IMR-90 (cell line): ENCODE results near the gene SEPTIN2.

Experiments
- BHLHE40 ChIP-seq: fragments of 150-350 bp; IDR thresholded peaks from 2 replicates; pipeline ENCODE4 v1.6.1; 2016; ENCODE audit warnings: mild to moderate bottlenecking, low read depth, low read length
- CEBPB ChIP-seq: IDR thresholded peaks from 2 replicates; pipeline ENCODE4 v1.6.1; 2012; ENCODE audit warnings: low read depth, low read length, improper control_type of control experiment
- CHD1 ChIP-seq: IDR thresholded peaks from 2 replicates; pipeline ENCODE4 v1.6.1; 2012; ENCODE audit warnings: low read depth, low read length, improper control_type of control experiment
- CTCF ChIP-seq: conservative IDR thresholded peaks from 2 replicates; pipeline ENCODE4 v1.5.1; 2012; ENCODE audit warnings: mild to moderate bottlenecking, low read depth, low read length, improper control_type of control experiment
- ELK1 ChIP-seq: fragments of 150-350 bp; IDR thresholded peaks from 2 replicates; pipeline ENCODE4 v1.6.1; 2016; ENCODE audit warnings: low read depth, mild to moderate bottlenecking, low read length, moderate library complexity, borderline replicate concordance
- FOS ChIP-seq: fragments of 150-350 bp; IDR thresholded peaks from 2 replicates; pipeline ENCODE4 v1.6.1; 2016; ENCODE audit warnings: low read depth, low read length
- MAFK ChIP-seq: IDR thresholded peaks from 2 replicates; pipeline ENCODE4 v1.6.1; 2012; ENCODE audit warnings: low read depth, low read length, improper control_type of control experiment
- NFE2L2 ChIP-seq: fragments of 150-350 bp; IDR thresholded peaks from 2 replicates; pipeline ENCODE4 v1.6.1; 2016; ENCODE audit warnings: low read depth, mild to moderate bottlenecking, low read length
- POLR2A ChIP-seq: IDR thresholded peaks from 2 replicates; pipeline ENCODE4 v1.6.1; 2012; ENCODE audit warnings: mild to moderate bottlenecking, low read depth, low read length
- RAD21 ChIP-seq: IDR thresholded peaks from 2 replicates; pipeline ENCODE4 v1.6.1; 2012; ENCODE audit warnings: low read length, improper control_type of control experiment
- RCOR1 ChIP-seq: IDR thresholded peaks from 2 replicates; pipeline ENCODE4 v1.6.1; 2012; ENCODE audit warnings: mild to moderate bottlenecking, low read length, improper control_type of control experiment; ENCODE audit not compliant: insufficient replicate concordance
- RFX5 ChIP-seq: IDR thresholded peaks from 2 replicates; pipeline ENCODE4 v1.8.0; 2012; ENCODE audit warnings: low read depth, mild to moderate bottlenecking, low read length, moderate library complexity

- TF ChIP-seq CEBPB (no peak), CHD1 (no peak), ELK1 (no peak), FOS (no peak), CTCF (no peak), NFE2L2 (no peak), POLR2A (no peak), BHLHE40 (no peak), RFX5 (no peak), MAFK (no peak), RCOR1 (no peak), RAD21 (no peak)
Measured at GRCh38 chr2:241312082-241312481, 3.6 kb upstream of the SEPTIN2 start.
